SU-DHL-6 (cell line): ENCODE data around the gene C1QC.

Source experiments
- CTCF ChIP-seq: fragments of 200-600 bp; sonication (generic); IDR thresholded peaks from one replicate; pipeline ENCODE4 v1.5.1; 2017; ENCODE audit warnings: antibody characterized with exemption, mild to moderate bottlenecking, low read length, moderate library complexity; ENCODE audit not compliant: insufficient read depth, poor library complexity, severe bottlenecking
- EZH2phosphoT487 ChIP-seq: fragments of 200-600 bp; sonication (generic), shearing (Covaris generic); conservative IDR thresholded peaks from 2 replicates; pipeline ENCODE4 v1.6.1; 2018; ENCODE audit warnings: mild to moderate bottlenecking, antibody characterized with exemption, low read length, moderate library complexity, mixed read lengths

DNA sequence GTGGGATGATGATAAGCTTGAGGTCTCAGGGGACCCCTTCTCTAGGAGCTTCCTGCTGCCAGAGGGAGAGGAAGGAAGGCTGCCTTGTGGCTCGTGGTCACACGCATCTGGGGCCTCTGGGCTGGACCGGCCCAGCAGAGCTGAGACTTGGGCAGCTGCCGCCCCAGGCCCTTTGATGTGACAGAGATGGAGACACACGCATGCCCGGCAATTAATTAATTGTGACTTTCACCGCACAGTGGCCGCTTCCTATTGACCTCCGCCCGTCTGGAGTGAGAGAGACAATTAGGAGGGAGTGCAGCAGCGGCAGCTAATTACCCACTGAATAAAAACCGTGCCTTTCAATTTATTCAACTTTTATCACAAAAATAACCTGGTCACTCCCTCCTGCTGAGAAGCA, 23.6 kb upstream of the C1QC start:
- no peak for TF ChIP-seq CTCF
- no peak for TF ChIP-seq EZH2phosphoT487
